Immature natural killer cell (primary cell): Measurements from ENCODE around the gene CCBE1. TPM values are rescaled to one million over a fixed set of nuclear protein-coding genes. Genes with fewer than 3 reads are reported as not detected.

Experiments used
- DNase-seq, 3 donors: peaks; one replicate each; pipeline ENCODE4 v3.0.0; 2022; ENCODE audit warnings: mixed read lengths in 1 of 3
- H3K27ac Mint-ChIP-seq, 6 donors: one replicate each; pipeline ENCODE4 v1.8.0; 2020; ENCODE audit warnings: mixed read lengths in 6 of 6, mild to moderate bottlenecking in 5 of 6, inconsistent platforms in 4 of 6, moderate library complexity in 3 of 6
- H3K27me3 Mint-ChIP-seq, 3 donors: one replicate each; pipeline ENCODE4 v1.8.0; 2020 to 2021; ENCODE audit warnings: low read depth in 3 of 3, mild to moderate bottlenecking in 3 of 3, mixed read lengths in 3 of 3, moderate library complexity in 3 of 3, inconsistent platforms in 1 of 3
- H3K36me3 Mint-ChIP-seq, 3 donors: one replicate each; pipeline ENCODE4 v1.8.0; 2020; ENCODE audit warnings: mixed read lengths in 3 of 3, inconsistent platforms in 2 of 3, mild to moderate bottlenecking in 2 of 3
- H3K4me1 Mint-ChIP-seq, 2 donors: one replicate each; pipeline ENCODE4 v1.8.0; 2020; ENCODE audit warnings: inconsistent platforms in 2 of 2, mild to moderate bottlenecking in 2 of 2, mixed read lengths in 2 of 2, moderate library complexity in 1 of 2
- H3K4me3 Mint-ChIP-seq, 5 donors: one replicate each; pipeline ENCODE4 v1.8.0; 2020; ENCODE audit warnings: mild to moderate bottlenecking in 5 of 5, mixed read lengths in 5 of 5, inconsistent platforms in 3 of 5, moderate library complexity in 3 of 5
- H3K9me3 Mint-ChIP-seq, 6 donors: one replicate each; pipeline ENCODE4 v1.8.0; 2020; ENCODE audit warnings: mild to moderate bottlenecking in 6 of 6, mixed read lengths in 6 of 6, inconsistent platforms in 4 of 6, moderate library complexity in 3 of 6
- polyA plus RNA-seq, 3 donors: library from polyadenylated mRNA; unstranded; fragments of 300-500 nt; fragmentation: Illumina TruSeq; gene quantifications; one replicate each; pipeline ENCODE4 v1.2.3, GENCODE V29; 2021

The CCBE1 gene
- polyA plus RNA-seq, 3 donors from 2014 or later = 0.03 to 0.25 TPM; not detected in 1

- Mint-ChIP-seq H3K4me1 (no peaks in the 10 kb centered on the region), H3K36me3 (no peaks in the 10 kb centered on the region), H3K4me3 (no peak overlapping the region), H3K27ac (no peak overlapping the region), H3K27me3 (peaks cover 1 to 4% (median 2%) of the 10 kb centered on the region in 3 donors), H3K9me3 (peaks cover 0 to 7% (median 2%) of the 10 kb centered on the region in 6 donors)
- DNase-seq = no peak
These were observed 142.4 kb downstream of the CCBE1 start for GRCh38 chr18:59554796-59555335.

DNA sequence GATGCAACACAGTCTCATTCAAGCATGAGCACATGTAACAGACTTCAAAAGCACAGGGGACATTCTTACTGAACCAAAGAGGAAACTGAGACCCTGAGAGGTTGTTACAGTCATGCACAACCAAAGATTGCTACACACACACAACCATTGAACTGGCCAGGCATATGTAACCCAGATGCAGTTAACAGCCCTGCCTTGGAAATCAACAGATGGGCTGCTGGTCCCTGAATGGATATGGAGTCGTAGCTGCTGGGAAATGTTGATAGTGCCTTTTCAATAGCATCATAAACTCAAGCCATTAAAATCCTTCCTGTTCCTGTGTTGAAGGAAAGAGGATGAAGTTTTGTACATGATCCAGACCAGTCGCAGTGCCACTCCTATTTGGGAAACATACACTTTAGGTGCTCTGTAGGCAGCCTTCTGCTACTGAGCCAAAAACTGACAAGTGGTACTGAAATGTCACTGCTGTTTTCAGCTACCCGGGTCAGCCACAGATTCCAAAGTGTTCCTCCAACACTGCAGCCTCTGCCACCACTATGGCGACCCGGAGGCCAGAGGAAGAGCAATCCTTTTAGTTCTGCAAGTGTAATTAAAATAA lies 143.9 kb downstream of the CCBE1 start:
- no peak overlapping the region for H3K4me3 Mint-ChIP-seq
- peaks cover 0 to 5% (median 2%) of the 10 kb centered on the region in 6 donors for H3K9me3 Mint-ChIP-seq
- H3K27ac Mint-ChIP-seq = no peak overlapping the region
- no peaks in the 10 kb centered on the region for H3K36me3 Mint-ChIP-seq
- DNase-seq = no peak
- H3K27me3 Mint-ChIP-seq = peaks cover 0 to 4% (median under 1%) of the 10 kb centered on the region in 3 donors
- H3K4me1 Mint-ChIP-seq = no peaks in the 10 kb centered on the region

DNA sequence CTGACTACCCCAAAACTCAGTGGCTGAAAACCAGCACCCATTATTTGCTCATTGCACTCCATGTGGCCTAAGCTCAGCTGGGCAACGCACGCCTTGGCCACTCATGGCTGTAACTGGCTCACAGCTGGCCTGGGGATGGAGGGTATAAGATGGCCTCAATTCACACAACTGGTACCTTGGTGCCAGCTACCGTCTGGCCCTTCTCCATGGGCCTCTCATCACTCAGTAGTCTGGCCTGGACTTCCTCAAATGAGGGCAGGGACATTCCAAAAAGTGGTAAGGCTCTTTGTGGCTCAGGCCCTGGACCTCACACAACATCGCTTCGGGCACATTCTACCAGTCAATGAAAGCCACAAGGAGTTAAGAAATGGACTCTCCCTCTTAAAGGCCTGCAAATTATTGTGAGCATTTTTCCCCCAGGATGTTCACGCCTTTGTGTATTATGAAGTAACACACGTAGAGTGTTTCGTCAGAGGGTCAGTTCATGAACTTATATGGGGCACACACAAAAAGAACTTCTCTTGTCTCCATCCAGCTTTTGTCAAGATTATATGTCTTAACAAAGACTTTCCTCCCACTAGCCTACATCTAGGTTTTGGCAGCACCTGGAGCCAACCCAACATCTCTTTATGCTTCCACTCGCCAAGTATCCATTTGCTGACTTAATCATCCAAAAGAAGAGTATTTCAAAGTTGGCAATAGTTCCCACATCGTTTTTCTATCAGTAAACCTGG lies 145.2 kb downstream of the CCBE1 start:
- no peak for DNase-seq
- Mint-ChIP-seq H3K27ac (no peak overlapping the region), H3K4me1 (no peaks in the 10 kb centered on the region)

DNA sequence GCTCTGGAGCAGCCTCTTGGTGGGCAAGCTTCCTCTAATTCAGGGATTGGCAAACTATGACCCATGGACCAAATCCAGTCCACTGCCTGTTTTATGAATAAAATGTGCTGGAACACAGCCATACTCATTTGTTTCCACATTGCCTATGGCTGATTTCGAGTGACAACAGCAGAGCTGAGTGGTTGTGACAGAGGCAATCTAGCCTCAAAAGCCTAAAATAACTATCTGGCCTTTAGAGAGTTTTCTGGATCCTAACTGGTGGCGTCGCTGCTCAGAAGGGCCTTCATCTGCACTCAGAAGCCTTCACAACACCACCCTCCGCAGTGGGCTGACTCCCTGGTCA lies 147.1 kb downstream of the CCBE1 start:
- Mint-ChIP-seq H3K36me3 (no peaks in the 10 kb centered on the region), H3K4me3 (no peak overlapping the region), H3K27ac (no peak overlapping the region), H3K27me3 (peaks cover 0 to 2% (median 2%) of the 10 kb centered on the region in 3 donors), H3K9me3 (peaks cover 0 to 11% (median 0%) of the 10 kb centered on the region in 6 donors), H3K4me1 (no peaks in the 10 kb centered on the region)
- DNase-seq = no peak

More for the DNA sequence above, 145.2 kb downstream of the CCBE1 start:
- Mint-ChIP-seq H3K9me3 (peaks cover 0 to 11% (median 0%) of the 10 kb centered on the region in 6 donors), H3K27me3 (peaks cover 0 to 4% (median 2%) of the 10 kb centered on the region in 3 donors), H3K36me3 (no peaks in the 10 kb centered on the region), H3K4me3 (no peak overlapping the region)

DNA sequence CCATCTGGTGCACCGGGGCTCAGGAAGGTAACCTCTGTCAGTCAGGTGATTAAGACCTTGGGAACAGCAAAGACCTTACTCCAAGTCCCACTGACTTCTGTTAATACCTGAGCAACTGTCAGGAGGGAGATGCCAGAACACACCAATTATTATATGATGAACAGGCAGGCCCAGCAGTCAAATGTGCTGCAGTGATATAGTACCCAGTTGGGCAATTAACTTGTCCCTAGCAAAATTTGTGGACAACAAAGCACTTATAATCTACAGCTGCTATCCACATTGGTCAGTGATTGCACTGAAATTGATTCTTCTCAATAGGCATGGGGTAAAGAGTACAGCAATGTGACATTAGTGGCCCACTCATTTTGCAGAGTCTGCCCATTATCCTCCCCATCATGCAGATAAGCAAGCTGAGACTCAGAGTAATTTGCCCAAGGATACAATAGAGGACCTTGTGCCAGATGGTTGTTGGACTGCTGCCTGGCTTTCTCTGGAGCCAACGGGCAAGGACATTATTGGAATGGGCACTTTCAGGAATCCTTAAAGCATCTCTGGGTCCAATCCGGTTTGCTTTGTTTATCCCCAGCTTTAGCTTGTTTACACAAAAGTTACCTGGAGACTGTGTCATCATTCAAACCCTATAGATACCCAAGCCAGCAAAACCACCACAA lies 147.6 kb downstream of the CCBE1 start:
- no peaks in the 10 kb centered on the region for H3K4me1 Mint-ChIP-seq
- DNase-seq = no peak
- H3K27ac Mint-ChIP-seq = no peak overlapping the region
- no peak overlapping the region for H3K4me3 Mint-ChIP-seq
- peaks cover 0 to 2% (median 2%) of the 10 kb centered on the region in 3 donors for H3K27me3 Mint-ChIP-seq
- no peaks in the 10 kb centered on the region for H3K36me3 Mint-ChIP-seq
- peaks cover 0 to 8% (median 0%) of the 10 kb centered on the region in 6 donors for H3K9me3 Mint-ChIP-seq

GRCh38 chr18:59547581-59548182 lies 149.5 kb downstream of the CCBE1 start:
- Mint-ChIP-seq H3K4me3 (no peak overlapping the region), H3K9me3 (peaks cover 0 to 6% (median 0%) of the 10 kb centered on the region in 6 donors), H3K4me1 (no peaks in the 10 kb centered on the region), H3K27ac (no peak overlapping the region), H3K36me3 (no peaks in the 10 kb centered on the region), H3K27me3 (peaks cover 0 to 2% (median 0%) of the 10 kb centered on the region in 3 donors)
- no peak for DNase-seq

GRCh38 chr18:59546188-59546587 lies 151.0 kb downstream of the CCBE1 start:
- H3K4me3 Mint-ChIP-seq = no peak overlapping the region
- no peak for DNase-seq
- H3K27ac Mint-ChIP-seq = no peak overlapping the region
- H3K4me1 Mint-ChIP-seq = no peaks in the 10 kb centered on the region
- H3K27me3 Mint-ChIP-seq = peaks cover 0 to 4% (median 3%) of the 10 kb centered on the region in 3 donors
- peaks cover 0 to 4% (median 0%) of the 10 kb centered on the region in 3 donors for H3K36me3 Mint-ChIP-seq
- H3K9me3 Mint-ChIP-seq = peaks cover 0 to 6% (median 0%) of the 10 kb centered on the region in 6 donors

DNA sequence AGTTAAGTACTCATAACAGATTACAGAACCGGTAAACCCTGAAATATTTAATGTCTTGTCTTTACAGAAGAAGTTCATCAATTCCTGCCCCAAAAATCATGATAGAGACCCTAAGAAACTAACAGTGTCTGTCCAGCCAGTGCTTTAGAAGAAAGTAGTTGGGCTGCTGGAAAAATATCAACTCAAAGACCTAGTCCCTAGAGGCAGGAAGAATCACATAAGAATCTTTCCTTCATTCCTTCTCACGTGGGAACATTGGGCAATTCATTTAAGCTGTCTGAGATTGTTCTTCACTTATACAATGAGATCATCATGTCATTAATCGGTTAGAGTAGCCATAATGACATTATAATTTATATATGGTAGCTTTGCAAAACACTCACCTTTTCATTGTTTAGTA lies 156.4 kb downstream of the CCBE1 start:
- no peak for DNase-seq
- peaks cover 0 to 8% (median 3%) of the 10 kb centered on the region in 6 donors for H3K9me3 Mint-ChIP-seq
- H3K36me3 Mint-ChIP-seq = peaks cover 0 to 4% (median 0%) of the 10 kb centered on the region in 3 donors
- H3K4me1 Mint-ChIP-seq = no peaks in the 10 kb centered on the region
- no peak overlapping the region for H3K27ac Mint-ChIP-seq
- H3K4me3 Mint-ChIP-seq = no peak overlapping the region
- peaks cover 0 to 5% (median 2%) of the 10 kb centered on the region in 3 donors for H3K27me3 Mint-ChIP-seq

DNA sequence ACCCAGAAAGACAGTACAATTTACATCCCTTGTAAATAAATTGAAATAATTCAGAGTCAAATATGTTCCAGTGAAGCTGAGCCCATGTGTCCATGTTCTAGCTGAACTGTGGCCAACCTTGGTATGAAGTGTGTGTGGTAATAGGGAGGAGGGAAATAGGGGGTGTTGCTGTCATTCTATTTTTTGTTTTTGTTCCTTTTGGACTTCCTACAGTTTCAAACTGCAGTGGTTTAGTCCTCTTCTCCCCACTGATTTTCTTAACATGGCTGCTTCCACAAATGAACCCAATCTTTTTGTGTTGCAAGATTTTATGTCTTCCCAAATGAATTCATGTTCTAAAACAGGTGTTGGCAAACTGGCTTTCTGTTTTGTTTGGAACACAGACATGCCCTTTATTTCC lies 156.9 kb downstream of the CCBE1 start:
- Mint-ChIP-seq H3K27me3 (peaks cover 0 to 5% (median 2%) of the 10 kb centered on the region in 3 donors), H3K36me3 (peaks cover 0 to 4% (median 0%) of the 10 kb centered on the region in 3 donors), H3K27ac (no peak overlapping the region), H3K4me1 (no peaks in the 10 kb centered on the region), H3K4me3 (no peak overlapping the region), H3K9me3 (peaks cover 0 to 8% (median 3%) of the 10 kb centered on the region in 6 donors)
- no peak for DNase-seq

DNA sequence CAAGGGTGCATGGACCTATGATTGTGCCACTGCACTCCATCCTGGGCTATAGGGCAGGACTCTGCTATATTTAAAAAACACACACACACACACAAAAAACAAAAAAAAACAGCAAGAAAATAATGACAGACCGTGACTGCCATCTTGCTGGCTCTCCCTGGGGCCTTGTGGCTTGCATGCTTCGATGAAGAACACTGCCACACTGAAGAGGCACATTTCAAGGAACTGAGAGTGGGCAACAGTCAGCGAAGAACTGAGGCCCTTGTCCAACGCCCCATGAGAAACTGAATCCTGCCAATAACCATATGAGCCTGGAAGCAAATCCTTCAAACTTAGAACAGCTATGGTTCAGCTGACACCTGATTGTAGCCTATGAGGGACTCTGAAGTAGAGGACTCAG lies 158.1 kb downstream of the CCBE1 start:
- Mint-ChIP-seq H3K36me3 (peaks cover 0 to 4% (median 0%) of the 10 kb centered on the region in 3 donors), H3K9me3 (peaks cover 0 to 12% (median 5%) of the 10 kb centered on the region in 6 donors), H3K4me1 (no peaks in the 10 kb centered on the region), H3K27me3 (peaks cover 0 to 7% (median 2%) of the 10 kb centered on the region in 3 donors), H3K4me3 (no peak overlapping the region), H3K27ac (no peak overlapping the region)
- no peak for DNase-seq

DNA sequence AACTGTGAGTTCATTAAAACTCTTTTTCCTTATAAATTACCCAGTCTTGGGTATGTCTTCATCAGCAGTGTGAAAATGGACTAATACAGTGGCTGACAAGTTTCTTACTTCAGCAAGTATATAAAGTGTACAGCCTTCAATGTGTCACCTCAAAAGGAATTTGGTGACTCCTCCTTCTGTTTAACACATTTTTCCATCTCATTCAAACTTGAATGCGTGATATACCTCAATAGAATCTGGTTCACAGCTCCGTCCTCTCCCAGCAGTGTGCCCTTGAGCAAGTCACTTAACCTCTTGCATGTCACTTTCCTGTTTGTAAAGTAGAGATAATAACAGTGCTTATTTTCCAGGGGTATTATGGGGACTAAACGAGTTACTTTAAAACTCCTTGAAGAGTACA lies 159.6 kb downstream of the CCBE1 start:
- Mint-ChIP-seq H3K27me3 (peaks cover 2 to 9% (median 2%) of the 10 kb centered on the region in 3 donors), H3K4me3 (no peak overlapping the region), H3K9me3 (peaks cover 0 to 12% (median 5%) of the 10 kb centered on the region in 6 donors), H3K27ac (no peak overlapping the region), H3K36me3 (peaks cover 0 to 4% (median 0%) of the 10 kb centered on the region in 3 donors), H3K4me1 (no peaks in the 10 kb centered on the region)
- DNase-seq = no peak

- Mint-ChIP-seq H3K36me3 (no peaks in the 10 kb centered on the region), H3K27me3 (peaks cover 0 to 6% (median 2%) of the 10 kb centered on the region in 3 donors), H3K27ac (peak overlapping the region in 1 of 6 donors; percentile 48), H3K9me3 (peaks cover under 1 to 12% (median 5%) of the 10 kb centered on the region in 6 donors), H3K4me1 (no peaks in the 10 kb centered on the region), H3K4me3 (no peak overlapping the region)
- no peak for DNase-seq
These were observed 161.1 kb downstream of the CCBE1 start for GRCh38 chr18:59536166-59536565.

- Mint-ChIP-seq H3K9me3 (peaks cover 2 to 13% (median 7%) of the 10 kb centered on the region in 6 donors), H3K36me3 (no peaks in the 10 kb centered on the region), H3K27ac (no peak overlapping the region), H3K4me1 (no peaks in the 10 kb centered on the region), H3K4me3 (no peak overlapping the region), H3K27me3 (peaks cover 0 to 6% (median 2%) of the 10 kb centered on the region in 3 donors)
- no peak for DNase-seq
These were observed 162.2 kb downstream of the CCBE1 start for GRCh38 chr18:59535055-59535454.
